ENCODE data around the gene CLASRP.

Gene CLASRP

GRCh38 chr19:45021971-45022370, 16.9 kb upstream of the CLASRP start:
- DNase-seq (ENCODE audit: low spot score): no peak

GRCh38 chr19:45023048-45023447, 15.8 kb upstream of the CLASRP start:
- no peak for DNase-seq (ENCODE audit: low spot score)

- no peak for DNase-seq (ENCODE audit: low spot score)
Measured at GRCh38 chr19:45025264-45025663, 13.6 kb upstream of the CLASRP start.

GRCh38 chr19:45027371-45027770, 11.5 kb upstream of the CLASRP start:
- no peak for DNase-seq (ENCODE audit: low spot score)

GRCh38 chr19:45030825-45031224, 8.0 kb upstream of the CLASRP start:
- no peak for DNase-seq (ENCODE audit: low spot score)

GRCh38 chr19:45032421-45032820, 6.4 kb upstream of the CLASRP start:
- no peak for DNase-seq (ENCODE audit: low spot score)

GRCh38 chr19:45035755-45036154, 3.1 kb upstream of the CLASRP start:
- no peak for DNase-seq (ENCODE audit: low spot score)

GRCh38 chr19:45037393-45038169, 1.3 kb upstream of the CLASRP start:
- no peak for DNase-seq (ENCODE audit: low spot score)

GRCh38 chr19:45040059-45040771, 1.4 kb downstream of the CLASRP start:
- DNase-seq (ENCODE audit: low spot score): no peak

GRCh38 chr19:45041125-45041524, 2.3 kb downstream of the CLASRP start:
- no peak for DNase-seq (ENCODE audit: low spot score)

- no peak for DNase-seq (ENCODE audit: low spot score)
Measured at GRCh38 chr19:45045671-45046353, 7.0 kb downstream of the CLASRP start.

- DNase-seq (ENCODE audit: low spot score): no peak
Measured at GRCh38 chr19:45046355-45046754, 7.5 kb downstream of the CLASRP start.

- DNase-seq (ENCODE audit: low spot score): no peak
Measured at GRCh38 chr19:45047188-45047797, 8.4 kb downstream of the CLASRP start.

GRCh38 chr19:45049073-45049736, 10.4 kb downstream of the CLASRP start:
- no peak for DNase-seq (ENCODE audit: low spot score)

GRCh38 chr19:45050036-45050435, 11.2 kb downstream of the CLASRP start:
- DNase-seq (ENCODE audit: low spot score): no peak

GRCh38 chr19:45051929-45052579, 13.2 kb downstream of the CLASRP start:
- DNase-seq (ENCODE audit: low spot score): no peak

- DNase-seq (ENCODE audit: low spot score): no peak
Measured at GRCh38 chr19:45056831-45057230, 18.0 kb downstream of the CLASRP start.

- no peak for DNase-seq (ENCODE audit: low spot score)
Measured at GRCh38 chr19:45057444-45057843, 18.6 kb downstream of the CLASRP start.

- no peak for DNase-seq (ENCODE audit: low spot score)
Measured at GRCh38 chr19:45058622-45059159, 19.8 kb downstream of the CLASRP start.

- peak; percentile 87 for DNase-seq (ENCODE audit: low spot score)
Measured at GRCh38 chr19:45059258-45059965, 20.6 kb downstream of the CLASRP start.

GRCh38 chr19:45061965-45062364, 23.1 kb downstream of the CLASRP start:
- no peak for DNase-seq (ENCODE audit: low spot score)
